Uterus (tissue), 2 donors: ENCODE results near the gene SP2.

Experiments used
- POLR2A ChIP-seq, 2 donors: fragments of 450-650 bp; IDR thresholded peaks; one replicate each; pipeline ENCODE4 v1.6.1; 2016; ENCODE audit warnings: antibody characterized with exemption in 2 of 2, mild to moderate bottlenecking in 1 of 2, moderate library complexity in 1 of 2
- TF ChIP-seq, protein P1 (sequence below), 4 experiments: fragments of 200-600 bp in 2 of 4; fragments of 450-650 bp in 2 of 4; sonication (generic) in 2 of 4; IDR thresholded peaks; one replicate each; pipeline ENCODE4 v1.5.1; 2016 to 2019; ENCODE audit warnings: antibody characterized with exemption in 4 of 4, mild to moderate bottlenecking in 2 of 4, moderate library complexity in 1 of 4

DNA sequence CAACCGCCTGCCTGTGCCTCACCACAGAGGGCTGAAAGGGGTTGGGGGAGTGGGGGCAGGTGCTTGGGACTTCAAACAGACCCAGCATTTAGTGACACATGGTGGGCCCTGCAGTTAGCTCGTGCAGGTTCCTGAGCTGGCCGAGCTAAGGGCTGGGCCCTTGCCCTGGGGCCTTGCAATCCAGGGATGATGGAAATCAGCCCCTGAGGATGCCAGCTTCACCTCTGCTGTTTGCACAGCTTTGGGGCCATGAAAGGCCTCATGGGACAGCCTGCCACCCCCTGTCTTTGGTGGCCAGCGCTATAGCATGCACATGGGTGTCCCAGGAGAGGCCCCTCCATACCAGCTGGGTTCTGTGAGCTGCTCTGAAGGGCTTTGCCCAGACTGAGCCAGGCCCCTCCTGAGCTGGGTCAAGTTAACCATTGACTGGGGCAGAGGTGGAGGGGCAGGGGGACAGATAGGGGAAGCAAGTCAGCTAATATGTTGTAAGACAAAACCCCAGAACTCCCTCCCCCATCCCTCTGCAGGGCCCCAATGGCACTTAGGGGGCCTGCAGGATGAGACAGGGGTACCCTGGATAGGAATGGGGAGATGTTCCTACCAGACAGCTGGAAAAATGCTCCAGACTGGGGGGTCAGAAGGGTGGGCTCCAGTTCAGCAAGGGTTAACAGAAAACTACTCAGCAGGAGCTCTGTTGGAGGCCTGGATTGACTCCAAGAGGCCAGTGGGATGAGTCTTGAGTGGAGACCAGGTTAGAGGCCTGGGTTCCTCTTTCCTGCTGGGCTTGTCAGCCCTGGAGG is 61.0 kb downstream of the SP2 start:
- TF ChIP-seq, protein P1, sequence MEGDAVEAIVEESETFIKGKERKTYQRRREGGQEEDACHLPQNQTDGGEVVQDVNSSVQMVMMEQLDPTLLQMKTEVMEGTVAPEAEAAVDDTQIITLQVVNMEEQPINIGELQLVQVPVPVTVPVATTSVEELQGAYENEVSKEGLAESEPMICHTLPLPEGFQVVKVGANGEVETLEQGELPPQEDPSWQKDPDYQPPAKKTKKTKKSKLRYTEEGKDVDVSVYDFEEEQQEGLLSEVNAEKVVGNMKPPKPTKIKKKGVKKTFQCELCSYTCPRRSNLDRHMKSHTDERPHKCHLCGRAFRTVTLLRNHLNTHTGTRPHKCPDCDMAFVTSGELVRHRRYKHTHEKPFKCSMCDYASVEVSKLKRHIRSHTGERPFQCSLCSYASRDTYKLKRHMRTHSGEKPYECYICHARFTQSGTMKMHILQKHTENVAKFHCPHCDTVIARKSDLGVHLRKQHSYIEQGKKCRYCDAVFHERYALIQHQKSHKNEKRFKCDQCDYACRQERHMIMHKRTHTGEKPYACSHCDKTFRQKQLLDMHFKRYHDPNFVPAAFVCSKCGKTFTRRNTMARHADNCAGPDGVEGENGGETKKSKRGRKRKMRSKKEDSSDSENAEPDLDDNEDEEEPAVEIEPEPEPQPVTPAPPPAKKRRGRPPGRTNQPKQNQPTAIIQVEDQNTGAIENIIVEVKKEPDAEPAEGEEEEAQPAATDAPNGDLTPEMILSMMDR (IDR thresholded peaks at IDR 0.05), result no peak
- no peak for TF ChIP-seq POLR2A (IDR thresholded peaks at IDR 0.05)
